CD4-positive, alpha-beta T cell treated with Interleukin-1 beta for 1 hour (primary cell): Measurements from ENCODE around the gene FERMT2.
A peak's percentile ranks its signal among the peaks of the same experiment; 100 is the strongest.

Source experiments
- DNase-seq, 2 donors: peaks; one replicate each; pipeline ENCODE4 v3.0.0-alpha.2; 2020 to 2022

Gene FERMT2

GRCh38 chr14:52950898-52951680 is at the start of gene FERMT2:
Gene FERMT2, minus strand, starts transcription at chr14:52951050. Its CDS starts 482 bp downstream, at chr14:52950568.
- DNase-seq, result peak in 1 of 2 donors; percentile 24

- DNase-seq, result no peak
Measured at GRCh38 chr14:52998376-52999015, 47.6 kb upstream of the FERMT2 start.

- no peak for DNase-seq
Measured at GRCh38 chr14:52996493-52996892, 45.6 kb upstream of the FERMT2 start.

- no peak for DNase-seq
Measured at GRCh38 chr14:52995998-52996397, 45.1 kb upstream of the FERMT2 start.

GRCh38 chr14:52992236-52992870 is 41.5 kb upstream of the FERMT2 start:
- DNase-seq, result no peak

- DNase-seq, result no peak
Measured at GRCh38 chr14:52988139-52988538, 37.3 kb upstream of the FERMT2 start.

GRCh38 chr14:52987514-52987913 is 36.7 kb upstream of the FERMT2 start:
- no peak for DNase-seq

- no peak for DNase-seq
Measured at GRCh38 chr14:52987042-52987441, 36.2 kb upstream of the FERMT2 start.

GRCh38 chr14:52977798-52978197 is 26.9 kb upstream of the FERMT2 start:
- no peak for DNase-seq

GRCh38 chr14:52974406-52974805 is 23.6 kb upstream of the FERMT2 start:
- no peak for DNase-seq

GRCh38 chr14:52961060-52961639 is 10.3 kb upstream of the FERMT2 start:
- DNase-seq, result peak; percentile 53 to 70

GRCh38 chr14:52960627-52961026 is 9.8 kb upstream of the FERMT2 start:
- peak in 1 of 2 donors; percentile 15 for DNase-seq

GRCh38 chr14:52954346-52955214 is 3.7 kb upstream of the FERMT2 start:
- DNase-seq, result no peak

- DNase-seq, result no peak
Measured at GRCh38 chr14:52951681-52952554, 1.1 kb upstream of the FERMT2 start.

- peak in 1 of 2 donors; percentile 11 for DNase-seq
Measured at GRCh38 chr14:52950410-52950897, 396 bp downstream of the FERMT2 start.

GRCh38 chr14:52949711-52950409 is 990 bp downstream of the FERMT2 start:
- peak in 1 of 2 donors; percentile 10 for DNase-seq

- no peak for DNase-seq
Measured at GRCh38 chr14:52949249-52949648, 1.6 kb downstream of the FERMT2 start.

GRCh38 chr14:52948836-52949235 is 2.0 kb downstream of the FERMT2 start:
- DNase-seq, result no peak

GRCh38 chr14:52948039-52948438 is 2.8 kb downstream of the FERMT2 start:
- no peak for DNase-seq

GRCh38 chr14:52944254-52944653 is 6.6 kb downstream of the FERMT2 start:
- no peak for DNase-seq

GRCh38 chr14:52939427-52939826 is 11.4 kb downstream of the FERMT2 start:
- DNase-seq, result no peak
